Nephron (organoid): Measurements from ENCODE around the gene KLK4.

ENCODE experiments used
- H3K27ac Mint-ChIP-seq, 3 experiments: 2 replicates each; pipeline ENCODE4 v1.8.0; 2020; ENCODE audit warnings: mixed read lengths in 3 of 3, mild to moderate bottlenecking in 2 of 3, moderate library complexity in 1 of 3
- H3K27me3 Mint-ChIP-seq: 2 replicates; pipeline ENCODE4 v1.8.0; 2021; ENCODE audit warnings: low read depth, mild to moderate bottlenecking, moderate library complexity, mixed read lengths
- H3K36me3 Mint-ChIP-seq: 2 replicates; pipeline ENCODE4 v1.8.0; 2020; ENCODE audit warnings: low read depth, mixed read lengths
- H3K4me1 Mint-ChIP-seq: 2 replicates; pipeline ENCODE4 v1.8.0; 2020; ENCODE audit warnings: mixed read lengths
- H3K4me3 Mint-ChIP-seq, 3 experiments: 2 replicates each; pipeline ENCODE4 v1.8.0; 2020; ENCODE audit warnings: mild to moderate bottlenecking in 3 of 3, mixed read lengths in 3 of 3, moderate library complexity in 2 of 3
- H3K9me3 Mint-ChIP-seq: 2 replicates; pipeline ENCODE4 v1.8.0; 2020; ENCODE audit warnings: mixed read lengths
- TF ChIP-seq, protein P1 (sequence below), 3 experiments: fragments of 200-600 bp; sonication (generic); IDR thresholded peaks; one replicate each; pipeline ENCODE4 v1.5.0; 2021; ENCODE audit warnings: antibody characterized with exemption in 3 of 3; ENCODE audit not compliant: unreplicated experiment in 3 of 3

Gene KLK4

DNA sequence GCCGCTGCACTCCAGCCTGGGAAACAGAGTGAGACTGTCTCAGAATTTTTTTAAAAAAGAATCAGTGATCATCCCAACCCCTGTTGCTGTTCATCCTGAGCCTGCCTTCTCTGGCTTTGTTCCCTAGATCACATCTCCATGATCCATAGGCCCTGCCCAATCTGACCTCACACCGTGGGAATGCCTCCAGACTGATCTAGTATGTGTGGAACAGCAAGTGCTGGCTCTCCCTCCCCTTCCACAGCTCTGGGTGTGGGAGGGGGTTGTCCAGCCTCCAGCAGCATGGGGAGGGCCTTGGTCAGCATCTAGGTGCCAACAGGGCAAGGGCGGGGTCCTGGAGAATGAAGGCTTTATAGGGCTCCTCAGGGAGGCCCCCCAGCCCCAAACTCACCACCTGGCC is 38.1 kb downstream of the KLK4 start, which contains the start of gene KLK2:
KLK2 (plus strand) TSS at position 384 of the 400 bp plus-strand sequence. CDS start 35 bp downstream, outside the sequence.
- no peak within 1 kb of the TSS for H3K4me3 Mint-ChIP-seq
- H3K4me1 Mint-ChIP-seq: no peaks in the 10 kb centered on the region
- no peaks in the 10 kb centered on the region for H3K9me3 Mint-ChIP-seq
- H3K36me3 Mint-ChIP-seq: no peaks in the 10 kb centered on the region
- peaks cover 49% of the 10 kb centered on the region for H3K27me3 Mint-ChIP-seq
- TF ChIP-seq, protein P1, sequence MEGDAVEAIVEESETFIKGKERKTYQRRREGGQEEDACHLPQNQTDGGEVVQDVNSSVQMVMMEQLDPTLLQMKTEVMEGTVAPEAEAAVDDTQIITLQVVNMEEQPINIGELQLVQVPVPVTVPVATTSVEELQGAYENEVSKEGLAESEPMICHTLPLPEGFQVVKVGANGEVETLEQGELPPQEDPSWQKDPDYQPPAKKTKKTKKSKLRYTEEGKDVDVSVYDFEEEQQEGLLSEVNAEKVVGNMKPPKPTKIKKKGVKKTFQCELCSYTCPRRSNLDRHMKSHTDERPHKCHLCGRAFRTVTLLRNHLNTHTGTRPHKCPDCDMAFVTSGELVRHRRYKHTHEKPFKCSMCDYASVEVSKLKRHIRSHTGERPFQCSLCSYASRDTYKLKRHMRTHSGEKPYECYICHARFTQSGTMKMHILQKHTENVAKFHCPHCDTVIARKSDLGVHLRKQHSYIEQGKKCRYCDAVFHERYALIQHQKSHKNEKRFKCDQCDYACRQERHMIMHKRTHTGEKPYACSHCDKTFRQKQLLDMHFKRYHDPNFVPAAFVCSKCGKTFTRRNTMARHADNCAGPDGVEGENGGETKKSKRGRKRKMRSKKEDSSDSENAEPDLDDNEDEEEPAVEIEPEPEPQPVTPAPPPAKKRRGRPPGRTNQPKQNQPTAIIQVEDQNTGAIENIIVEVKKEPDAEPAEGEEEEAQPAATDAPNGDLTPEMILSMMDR (IDR thresholded peaks at IDR 0.05; ENCODE audit: unreplicated experiment in 3 of 3): no peak
- no peak within 1 kb of the TSS for H3K27ac Mint-ChIP-seq

DNA sequence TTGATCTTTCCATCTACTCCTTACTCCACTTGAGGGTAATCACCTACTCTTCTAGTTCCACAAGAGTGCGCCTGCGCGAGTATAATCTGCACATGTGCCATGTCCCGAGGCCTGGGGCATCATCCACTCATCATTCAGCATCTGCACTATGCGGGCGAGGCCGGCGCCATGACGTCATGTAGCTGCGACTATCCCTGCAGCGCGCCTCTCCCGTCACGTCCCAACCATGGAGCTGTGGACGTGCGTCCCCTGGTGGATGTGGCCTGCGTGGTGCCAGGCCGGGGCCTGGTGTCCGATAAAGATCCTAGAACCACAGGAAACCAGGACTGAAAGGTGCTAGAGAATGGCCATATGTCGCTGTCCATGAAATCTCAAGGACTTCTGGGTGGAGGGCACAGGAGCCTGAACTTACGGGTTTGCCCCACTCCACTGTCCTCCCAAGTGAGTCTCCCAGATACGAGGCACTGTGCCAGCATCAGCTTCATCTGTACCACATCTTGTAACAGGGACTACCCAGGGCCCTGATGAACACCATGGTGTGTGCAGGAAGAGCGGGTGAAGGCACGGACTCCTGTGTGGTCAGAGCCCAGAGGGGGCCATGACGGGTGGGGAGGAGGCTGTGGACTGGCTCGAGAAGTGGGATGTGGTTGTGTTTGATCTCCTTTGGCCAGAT is 40.6 kb downstream of the KLK4 start:
- TF ChIP-seq, protein P1 (IDR thresholded peaks at IDR 0.05; ENCODE audit: unreplicated experiment in 3 of 3): no peak
- Mint-ChIP-seq H3K4me3 (no peak overlapping the region), H3K27me3 (peaks cover 66% of the 10 kb centered on the region), H3K9me3 (no peaks in the 10 kb centered on the region), H3K27ac (no peak overlapping the region), H3K36me3 (no peaks in the 10 kb centered on the region), H3K4me1 (no peaks in the 10 kb centered on the region)

DNA sequence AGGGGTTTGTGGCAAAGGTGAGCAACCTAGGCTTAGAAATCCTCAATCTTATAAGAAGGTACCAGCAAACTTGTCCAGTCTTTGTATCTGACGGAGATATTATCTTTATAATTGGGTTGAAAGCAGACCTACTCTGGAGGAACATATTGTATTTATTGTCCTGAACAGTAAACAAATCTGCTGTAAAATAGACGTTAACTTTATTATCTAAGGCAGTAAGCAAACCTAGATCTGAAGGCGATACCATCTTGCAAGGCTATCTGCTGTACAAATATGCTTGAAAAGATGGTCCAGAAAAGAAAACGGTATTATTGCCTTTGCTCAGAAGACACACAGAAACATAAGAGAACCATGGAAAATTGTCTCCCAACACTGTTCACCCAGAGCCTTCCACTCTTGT is 41.7 kb downstream of the KLK4 start:
- Mint-ChIP-seq H3K27me3 (peaks cover 75% of the 10 kb centered on the region), H3K4me1 (no peaks in the 10 kb centered on the region), H3K4me3 (no peak overlapping the region), H3K9me3 (no peaks in the 10 kb centered on the region), H3K36me3 (no peaks in the 10 kb centered on the region), H3K27ac (no peak overlapping the region)
- TF ChIP-seq, protein P1 (IDR thresholded peaks at IDR 0.05; ENCODE audit: unreplicated experiment in 3 of 3): no peak

GRCh38 chr19:50861496-50862286 is 49.5 kb downstream of the KLK4 start:
- H3K27ac Mint-ChIP-seq: no peak overlapping the region
- H3K36me3 Mint-ChIP-seq: no peaks in the 10 kb centered on the region
- H3K4me3 Mint-ChIP-seq: no peak overlapping the region
- peaks cover 65% of the 10 kb centered on the region for H3K27me3 Mint-ChIP-seq
- H3K4me1 Mint-ChIP-seq: peaks cover 5% of the 10 kb centered on the region
- H3K9me3 Mint-ChIP-seq: no peaks in the 10 kb centered on the region
- TF ChIP-seq, protein P1 (IDR thresholded peaks at IDR 0.05; ENCODE audit: unreplicated experiment in 3 of 3): no peak

- H3K27ac Mint-ChIP-seq: no peak overlapping the region
- H3K4me3 Mint-ChIP-seq: no peak overlapping the region
- TF ChIP-seq, protein P1 (IDR thresholded peaks at IDR 0.05; ENCODE audit: unreplicated experiment in 3 of 3): no peak
- no peaks in the 10 kb centered on the region for H3K9me3 Mint-ChIP-seq
- peaks cover 5% of the 10 kb centered on the region for H3K4me1 Mint-ChIP-seq
- no peaks in the 10 kb centered on the region for H3K36me3 Mint-ChIP-seq
- peaks cover 66% of the 10 kb centered on the region for H3K27me3 Mint-ChIP-seq
Measured at GRCh38 chr19:50861010-50861409, 50.2 kb downstream of the KLK4 start.
